GM23338 (cell line): Measurements from ENCODE around the gene SMAD1. TPM values are rescaled to one million over a fixed set of nuclear protein-coding genes. Genes with fewer than 3 reads are reported as not detected.

Experiments
- ATAC-seq: fragments of 200-7000 bp; cut with Tn5 transposase; 3 replicates; pipeline ENCODE4 v1.9.1; 2020
- DNase-seq: peaks from one replicate; pipeline ENCODE4 v3.0.0-alpha.2; 2015; ENCODE audit warnings: low spot score
- H2AFZ ChIP-seq: fragments of 200-600 bp; sonication (generic); 2 replicates; pipeline ENCODE4 v1.8.0; 2016; ENCODE audit warnings: antibody characterized with exemption, mild to moderate bottlenecking, moderate library complexity
- H3F3A ChIP-seq: fragments of 200-600 bp; sonication (generic); replicated peaks from 2 replicates; pipeline ENCODE4 v1.8.0; 2017; ENCODE audit warnings: antibody characterized with exemption, mixed run types, low read depth
- H3K27ac ChIP-seq: fragments of 200-600 bp; sonication (generic); 2 replicates; pipeline ENCODE4 v1.6.1; 2016; ENCODE audit warnings: low read depth
- H3K27me3 ChIP-seq: fragments of 200-600 bp; sonication (generic); 2 replicates; pipeline ENCODE4 v1.8.0; 2016; ENCODE audit warnings: mild to moderate bottlenecking, mixed run types, moderate library complexity; ENCODE audit not compliant: insufficient read depth
- H3K36me3 ChIP-seq: fragments of 200-600 bp; sonication (generic); 2 replicates; pipeline ENCODE4 v1.8.0; 2016; ENCODE audit warnings: mild to moderate bottlenecking; ENCODE audit not compliant: insufficient read depth
- H3K4me1 ChIP-seq: fragments of 200-600 bp; sonication (generic); 2 replicates; pipeline ENCODE4 v1.8.0; 2016; ENCODE audit warnings: mild to moderate bottlenecking, moderate library complexity; ENCODE audit not compliant: insufficient read depth
- H3K4me2 ChIP-seq: fragments of 200-600 bp; sonication (generic); 2 replicates; pipeline ENCODE4 v1.7.1; 2017; ENCODE audit warnings: mixed run types
- H3K4me3 ChIP-seq: fragments of 200-600 bp; sonication (generic); 2 replicates; pipeline ENCODE4 v1.6.1; 2016; ENCODE audit warnings: mixed run types
- H3K79me2 ChIP-seq: fragments of 200-600 bp; sonication (generic); replicated peaks from 2 replicates; pipeline ENCODE4 v1.8.0; 2017; ENCODE audit warnings: mild to moderate bottlenecking; ENCODE audit not compliant: insufficient read depth
- H3K9me2 ChIP-seq: fragments of 200-600 bp; sonication (generic); 2 replicates; pipeline ENCODE4 v1.8.0; 2017; ENCODE audit not compliant: insufficient read depth
- H4K20me1 ChIP-seq: fragments of 200-600 bp; sonication (generic); replicated peaks from 2 replicates; pipeline ENCODE4 v1.8.0; 2017; ENCODE audit warnings: mild to moderate bottlenecking; ENCODE audit not compliant: insufficient read depth
- H3K27ac Mint-ChIP-seq: 2 replicates; pipeline ENCODE4 v1.8.0; 2020; ENCODE audit warnings: inconsistent platforms, mild to moderate bottlenecking, moderate library complexity, mixed read lengths
- H3K27me3 Mint-ChIP-seq: 3 replicates; pipeline ENCODE4 v1.8.0; 2022; ENCODE audit warnings: low read depth, mild to moderate bottlenecking, moderate library complexity, mixed read lengths, inconsistent platforms; ENCODE audit not compliant: insufficient read depth, poor library complexity
- H3K36me3 Mint-ChIP-seq: 3 replicates; pipeline ENCODE4 v1.8.0; 2021; ENCODE audit warnings: low read depth, mild to moderate bottlenecking, inconsistent platforms, moderate library complexity, mixed read lengths
- H3K4me1 Mint-ChIP-seq: 3 replicates; pipeline ENCODE4 v1.8.0; 2020; ENCODE audit warnings: mild to moderate bottlenecking, inconsistent platforms, mixed read lengths
- H3K4me3 Mint-ChIP-seq: 3 replicates; pipeline ENCODE4 v1.8.0; 2021; ENCODE audit warnings: moderate library complexity, mild to moderate bottlenecking, inconsistent platforms, mixed read lengths
- H3K9me3 Mint-ChIP-seq: 3 replicates; pipeline ENCODE4 v1.8.0; 2020; ENCODE audit warnings: moderate library complexity, mild to moderate bottlenecking, inconsistent platforms, mixed read lengths
- CREB1 ChIP-seq: fragments of 250-450 bp; sonication (Bioruptor Pico); IDR thresholded peaks from 2 replicates; pipeline ENCODE4 v1.5.0; 2020; ENCODE audit warnings: low read depth, mild to moderate bottlenecking, moderate library complexity
- ETS1 ChIP-seq: IDR thresholded peaks from 2 replicates; pipeline ENCODE4 v1.6.1; 2016; ENCODE audit warnings: antibody characterized with exemption
- EZH2 ChIP-seq: fragments of 200-600 bp; sonication (generic); IDR thresholded peaks from one replicate; pipeline ENCODE4 v1.8.0; 2017; ENCODE audit warnings: antibody characterized with exemption, mild to moderate bottlenecking, low read depth; ENCODE audit not compliant: unreplicated experiment
- EZH2phosphoT487 ChIP-seq: fragments of 200-600 bp; sonication (generic); IDR thresholded peaks from one replicate; pipeline ENCODE4 v1.8.1; 2018; ENCODE audit warnings: antibody characterized with exemption; ENCODE audit not compliant: unreplicated experiment
- JUNB ChIP-seq: IDR thresholded peaks from one replicate; pipeline ENCODE4 v1.6.1; 2016; ENCODE audit warnings: antibody characterized with exemption; ENCODE audit not compliant: unreplicated experiment
- NANOG ChIP-seq: IDR thresholded peaks from 2 replicates; pipeline ENCODE4 v1.6.1; 2016; ENCODE audit warnings: antibody characterized with exemption, borderline replicate concordance
- POLR2AphosphoS5 ChIP-seq: IDR thresholded peaks from 2 replicates; pipeline ENCODE4 v1.6.1; 2016; ENCODE audit warnings: antibody characterized with exemption, low read depth
- REST ChIP-seq: IDR thresholded peaks from one replicate; pipeline ENCODE4 v1.6.1; 2018; ENCODE audit warnings: antibody characterized with exemption; ENCODE audit not compliant: unreplicated experiment
- STAT1 ChIP-seq: IDR thresholded peaks from one replicate; pipeline ENCODE4 v1.6.1; 2016; ENCODE audit warnings: antibody characterized with exemption; ENCODE audit not compliant: unreplicated experiment
- ZNF114 ChIP-seq: fragments of 250-450 bp; sonication (Bioruptor Pico); IDR thresholded peaks from 2 replicates; pipeline ENCODE4 v1.5.0; 2020; ENCODE audit warnings: mild to moderate bottlenecking, moderate library complexity
- ZNF331 ChIP-seq: fragments of 250-450 bp; sonication (Bioruptor Pico); IDR thresholded peaks from 2 replicates; pipeline ENCODE4 v1.5.0; 2020; ENCODE audit warnings: low read depth, mild to moderate bottlenecking, moderate library complexity
- ZNF462 ChIP-seq: fragments of 250-450 bp; sonication (Bioruptor Pico); IDR thresholded peaks from 2 replicates; pipeline ENCODE4 v1.5.0; 2020; ENCODE audit warnings: mild to moderate bottlenecking, moderate library complexity
- polyA plus RNA-seq: library from polyadenylated mRNA; unstranded; fragments of >200 nt; fragmentation: Nextera tagmentation; extraction: Ambion mirVana; gene quantifications from 2 replicates; pipeline ENCODE4 v1.2.1, GENCODE V29; 2016
- total RNA-seq: library from RNA; depleted of rRNA; stranded (reverse); fragments of >200 nt; shearing (Covaris generic); gene quantifications from 2 replicates; pipeline ENCODE4 v1.2.3, GENCODE V29; 2014
- TF ChIP-seq, protein P1 (sequence below), 2 experiments: fragments of 200-600 bp in 1 of 2; sonication (generic) in 1 of 2; conservative IDR thresholded peaks; 2 replicates each; pipeline versions ENCODE4 v1.5.1 to v1.6.1; 2016 to 2017; ENCODE audit warnings: antibody characterized with exemption in 2 of 2, low read depth in 2 of 2, mild to moderate bottlenecking in 2 of 2, moderate library complexity in 1 of 2

SMAD1 gene
- total and polyA plus RNA-seq, 2 experiments from 2014 or later, result 19.8 to 33.6 TPM

GRCh38 chr4:145533001-145533400 is 51.3 kb downstream of the SMAD1 start:
- TF ChIP-seq ZNF331 (CRISPR knock-in tag), result no peak
- no peak for TF ChIP-seq REST
- TF ChIP-seq EZH2phosphoT487, result no peak
- TF ChIP-seq, protein P1, sequence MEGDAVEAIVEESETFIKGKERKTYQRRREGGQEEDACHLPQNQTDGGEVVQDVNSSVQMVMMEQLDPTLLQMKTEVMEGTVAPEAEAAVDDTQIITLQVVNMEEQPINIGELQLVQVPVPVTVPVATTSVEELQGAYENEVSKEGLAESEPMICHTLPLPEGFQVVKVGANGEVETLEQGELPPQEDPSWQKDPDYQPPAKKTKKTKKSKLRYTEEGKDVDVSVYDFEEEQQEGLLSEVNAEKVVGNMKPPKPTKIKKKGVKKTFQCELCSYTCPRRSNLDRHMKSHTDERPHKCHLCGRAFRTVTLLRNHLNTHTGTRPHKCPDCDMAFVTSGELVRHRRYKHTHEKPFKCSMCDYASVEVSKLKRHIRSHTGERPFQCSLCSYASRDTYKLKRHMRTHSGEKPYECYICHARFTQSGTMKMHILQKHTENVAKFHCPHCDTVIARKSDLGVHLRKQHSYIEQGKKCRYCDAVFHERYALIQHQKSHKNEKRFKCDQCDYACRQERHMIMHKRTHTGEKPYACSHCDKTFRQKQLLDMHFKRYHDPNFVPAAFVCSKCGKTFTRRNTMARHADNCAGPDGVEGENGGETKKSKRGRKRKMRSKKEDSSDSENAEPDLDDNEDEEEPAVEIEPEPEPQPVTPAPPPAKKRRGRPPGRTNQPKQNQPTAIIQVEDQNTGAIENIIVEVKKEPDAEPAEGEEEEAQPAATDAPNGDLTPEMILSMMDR (conservative IDR thresholded peaks at IDR 0.05; ENCODE audit: low read depth in 2 of 2), result no peak
- no peak for TF ChIP-seq ZNF114 (CRISPR knock-in tag)
- no peak for TF ChIP-seq POLR2AphosphoS5
- no peak for TF ChIP-seq JUNB
- TF ChIP-seq STAT1, result no peak
- TF ChIP-seq EZH2, result no peak
- no peak for TF ChIP-seq ETS1
- no peak for TF ChIP-seq NANOG
- no peak for TF ChIP-seq CREB1 (CRISPR knock-in tag)
- TF ChIP-seq ZNF462 (CRISPR knock-in tag), result no peak
- H3K36me3 Mint-ChIP-seq, result no peaks in the 10 kb centered on the region
- H3K27me3 Mint-ChIP-seq, result no peaks in the 10 kb centered on the region
- Histone ChIP-seq H3K27me3 (no peaks in the 10 kb centered on the region), H3K79me2 (peaks cover 5% of the 10 kb centered on the region; the same call in 1 of the 2 replicates), H2AFZ (no peak overlapping the region), H3K27ac (no peak overlapping the region), H3K9me2 (no peaks in the 10 kb centered on the region), H3K36me3 (no peaks in the 10 kb centered on the region), H3K4me1 (peaks cover 6% of the 10 kb centered on the region; the same call in 1 of the 2 replicates), H3K4me3 (no peak overlapping the region), H3F3A (no peaks in the 10 kb centered on the region), H4K20me1 (no peaks in the 10 kb centered on the region), H3K4me2 (no peak overlapping the region)
- ATAC-seq (peak; percentile 39; the same call in 2 of the 3 replicates), DNase-seq (no peak)
- H3K4me3 Mint-ChIP-seq, result no peak overlapping the region
- H3K27ac Mint-ChIP-seq, result no peak overlapping the region; the same call in 1 of the 2 replicates
- H3K9me3 Mint-ChIP-seq, result no peaks in the 10 kb centered on the region
- H3K4me1 Mint-ChIP-seq, result peaks cover 24% of the 10 kb centered on the region
